ENCODE data around the gene CD74.

DNA sequence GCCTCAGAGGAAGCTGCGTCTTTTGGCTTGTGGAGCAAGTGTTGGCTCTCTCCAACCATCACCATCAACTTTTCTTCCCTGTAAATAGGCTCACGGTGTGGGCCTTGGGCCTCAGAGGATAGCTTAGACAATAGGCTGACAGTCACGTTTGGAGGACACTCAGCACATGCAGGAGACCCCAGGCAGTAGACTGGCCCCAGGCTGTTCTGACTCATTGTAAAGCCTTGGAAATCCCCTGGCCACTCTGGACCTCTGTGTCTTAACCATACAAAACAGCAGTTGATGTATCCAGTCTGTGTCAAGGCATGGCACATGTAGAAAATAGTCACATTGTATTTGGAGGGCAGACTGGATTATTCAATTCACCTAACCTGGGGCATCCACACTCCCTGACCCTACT is 18.6 kb downstream of the CD74 start:
- TF ChIP-seq, protein P1, sequence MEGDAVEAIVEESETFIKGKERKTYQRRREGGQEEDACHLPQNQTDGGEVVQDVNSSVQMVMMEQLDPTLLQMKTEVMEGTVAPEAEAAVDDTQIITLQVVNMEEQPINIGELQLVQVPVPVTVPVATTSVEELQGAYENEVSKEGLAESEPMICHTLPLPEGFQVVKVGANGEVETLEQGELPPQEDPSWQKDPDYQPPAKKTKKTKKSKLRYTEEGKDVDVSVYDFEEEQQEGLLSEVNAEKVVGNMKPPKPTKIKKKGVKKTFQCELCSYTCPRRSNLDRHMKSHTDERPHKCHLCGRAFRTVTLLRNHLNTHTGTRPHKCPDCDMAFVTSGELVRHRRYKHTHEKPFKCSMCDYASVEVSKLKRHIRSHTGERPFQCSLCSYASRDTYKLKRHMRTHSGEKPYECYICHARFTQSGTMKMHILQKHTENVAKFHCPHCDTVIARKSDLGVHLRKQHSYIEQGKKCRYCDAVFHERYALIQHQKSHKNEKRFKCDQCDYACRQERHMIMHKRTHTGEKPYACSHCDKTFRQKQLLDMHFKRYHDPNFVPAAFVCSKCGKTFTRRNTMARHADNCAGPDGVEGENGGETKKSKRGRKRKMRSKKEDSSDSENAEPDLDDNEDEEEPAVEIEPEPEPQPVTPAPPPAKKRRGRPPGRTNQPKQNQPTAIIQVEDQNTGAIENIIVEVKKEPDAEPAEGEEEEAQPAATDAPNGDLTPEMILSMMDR (IDR thresholded peaks at IDR 0.05; ENCODE audit: poor library complexity, severe bottlenecking) = no peak
- TF ChIP-seq POLR2AphosphoS5 (IDR thresholded peaks at IDR 0.05) = no peak

Data from neural cell (in vitro differentiated cells).